Measurements from ENCODE around the gene TRIO. TPM values are rescaled to one million over a fixed set of nuclear protein-coding genes. Genes with fewer than 3 reads are reported as not detected.
A peak's percentile ranks its signal among the peaks of the same experiment; 100 is the strongest.

The TRIO gene
- total and polyA plus RNA-seq, 10 of the 15 experiments (the other 5 are each of a cell fraction or from before 2014, with no cell fraction given): 5.1 to 96.4 (median 44.6) TPM

DNA sequence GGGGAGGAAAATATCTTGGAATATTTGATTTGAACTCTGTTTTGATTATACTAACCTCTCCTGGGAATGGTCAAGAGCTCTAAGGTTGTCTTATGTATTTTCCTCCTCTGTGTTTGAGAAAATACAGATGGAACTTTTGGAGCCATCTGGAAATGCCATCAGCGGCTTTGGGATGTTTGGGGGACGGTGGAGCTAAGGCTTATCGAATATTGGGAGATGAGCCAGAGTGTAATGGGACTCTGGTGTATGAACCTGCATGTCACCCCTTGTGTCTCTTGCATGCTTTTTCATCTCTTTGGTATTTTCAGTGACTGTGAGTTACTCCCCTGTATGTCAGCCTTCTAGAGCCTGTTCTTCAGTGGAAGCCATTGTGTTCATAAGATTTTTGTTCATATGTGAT, 258.5 kb downstream of the TRIO start (continued):
- no peak for TF ChIP-seq CEBPZ (IDR thresholded peaks at IDR 0.05; ENCODE audit: low read depth, low read length)

DNA sequence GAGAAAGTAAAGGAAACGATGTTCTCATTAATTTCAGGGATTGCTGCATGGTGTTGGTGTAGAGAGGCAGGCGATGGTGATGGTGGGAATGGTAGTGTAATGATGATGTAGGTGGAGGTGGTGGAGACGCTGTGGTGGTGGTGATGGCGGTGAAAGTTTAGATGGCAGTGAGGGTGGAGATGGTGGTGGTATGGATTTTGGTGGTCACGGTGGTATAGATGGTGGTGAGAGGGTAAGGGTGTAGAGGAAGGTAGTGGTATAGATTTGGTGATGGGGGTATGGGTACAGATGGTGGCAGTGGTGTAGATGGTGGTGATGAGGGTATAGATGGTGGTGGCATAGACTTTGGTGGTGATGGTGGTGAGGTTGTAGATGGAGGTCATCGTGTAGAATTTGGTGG, 259.3 kb downstream of the TRIO start:
- FAIRE-seq (no peak), DNase-seq (ENCODE audit: low read depth, low spot score) (no peak), ATAC-seq (no peak)
- POLR2A ChIA-PET: no interaction called here
- no peaks in the 10 kb centered on the region for H4K20me1 ChIP-seq (ENCODE audit: control insufficient read depth, insufficient read depth)
- intact Hi-C loops (cut with micrococcal nuclease; ENCODE audit: unreplicated experiment) (no loop called here), in situ Hi-C loops (cut with MboI) (no loop called here)
- H3K9me3 ChIP-seq (replicated peaks; ENCODE audit: control insufficient read depth, insufficient read depth, low read length): no peaks in the 10 kb centered on the region; the same call in 2 of the 3 replicates
- H3K4me2 ChIP-seq (ENCODE audit: control insufficient read depth, insufficient read depth): no peak overlapping the region
- 97% methylated on average over 6 of the region's 6 CpGs for WGBS (ENCODE audit: insufficient coverage, insufficient replicate concordance, low lambda C conversion rate, missing lambda C conversion rate)
- H3K79me2 ChIP-seq (ENCODE audit: control insufficient read depth, insufficient read depth, low read length): no peaks in the 10 kb centered on the region
- H3K36me3 ChIP-seq (ENCODE audit: control insufficient read depth in 2 of 2, insufficient read depth in 2 of 2, low read length in 1 of 2): peaks cover 13 to 37% of the 10 kb centered on the region in 2 experiments
- no peak overlapping the region for H3K4me3 ChIP-seq
- RAD21 ChIA-PET (ENCODE audit: unreplicated experiment): interaction anchor here (1.2 kb wide), 1 partner anchor 247 kb away, joined by 3 read pairs; no protein-coding TSS in a partner anchor
- CTCF ChIA-PET: interaction anchor here (1.1 to 1.5 kb wide), 2 partner anchors 35 to 246 kb away, joined by 3 to 8 read pairs; no protein-coding TSS in a partner anchor
- H2AFZ ChIP-seq (ENCODE audit: control insufficient read depth, low read depth, low read length): no peak overlapping the region
- SMC1A ChIA-PET (ENCODE audit: uncharacterized antibody, unreplicated experiment): no interaction called here
- no peak overlapping the region for H3K9ac ChIP-seq (ENCODE audit: control insufficient read depth, insufficient read depth, low read length)
- no peak overlapping the region for H3K27ac ChIP-seq (ENCODE audit: control insufficient read depth, insufficient read depth)
- BruUV-seq (replicated peaks): no TSS peak
- H3K4me1 ChIP-seq (ENCODE audit: control insufficient read depth, insufficient read depth, low read length): no peaks in the 10 kb centered on the region
- no peak for TF ChIP-seq ZZZ3 (IDR thresholded peaks at IDR 0.05; ENCODE audit: control insufficient read depth, insufficient read length, low read depth)
- TF ChIP-seq BACH1 (IDR thresholded peaks at IDR 0.05; ENCODE audit: borderline replicate concordance): no peak
- 0 out of 2 replicates have a peak, but pooled peaks have one; percentile 35 for TF ChIP-seq HDGF (IDR thresholded peaks at IDR 0.05)
- H3K27me3 ChIP-seq (replicated peaks in 1 of 2; ENCODE audit: control insufficient read depth in 2 of 2, insufficient read depth in 2 of 2, low read length in 1 of 2): no peaks in the 10 kb centered on the region
